Activated CD8-positive, alpha-beta T cell treated with anti-CD3 and anti-CD28 coated beads, Interleukin-2, amount 10 ng/mL, durations not matched to agents 7 days and 5 days (primary cell): ENCODE results near the gene B4GALT5. TPM values are rescaled to one million over a fixed set of nuclear protein-coding genes. Genes with fewer than 3 reads are reported as not detected.

Experiments
- ATAC-seq: fragments of 150-1000 bp; cut with Tn5 transposase; one replicate; pipeline ENCODE4 v1.10.0; 2021; ENCODE audit warnings: moderate library complexity
- CTCF ChIA-PET: fragments of 350-600 bp; sonication (Branson Sonifier 250); formaldehyde crosslinking; loops from one replicate; lab custom pipeline; 2021; ENCODE audit warnings: antibody characterized with exemption; lab: Charles Lee
- POLR2A ChIA-PET: fragments of 350-600 bp; sonication (Branson Sonifier 250); formaldehyde crosslinking; loops from one replicate; lab custom pipeline; 2021; ENCODE audit warnings: antibody characterized with exemption; lab: Charles Lee
- DNase-seq: peaks from one replicate; pipeline ENCODE4 v3.0.0-alpha.2; 2020
- H3K27ac Mint-ChIP-seq: one replicate; pipeline ENCODE4 v1.8.0; 2021; ENCODE audit warnings: mild to moderate bottlenecking, mixed read lengths
- H3K27me3 Mint-ChIP-seq: one replicate; pipeline ENCODE4 v1.8.0; 2021; ENCODE audit warnings: low read depth, mixed read lengths
- H3K36me3 Mint-ChIP-seq: one replicate; pipeline ENCODE4 v1.8.0; 2021; ENCODE audit warnings: low read depth, mixed read lengths
- H3K4me1 Mint-ChIP-seq: one replicate; pipeline ENCODE4 v1.8.0; 2021; ENCODE audit warnings: low read depth, mixed read lengths
- H3K4me3 Mint-ChIP-seq: one replicate; pipeline ENCODE4 v1.8.0; 2021; ENCODE audit warnings: mild to moderate bottlenecking, mixed read lengths
- H3K9me3 Mint-ChIP-seq: one replicate; pipeline ENCODE4 v1.8.0; 2022; ENCODE audit warnings: mixed read lengths; ENCODE audit not compliant: insufficient read depth
- total RNA-seq, 2 experiments: library from RNA; stranded (reverse); gene quantifications; one replicate each; pipeline ENCODE4 v1.2.3, GENCODE V29; 2021

B4GALT5 gene
- total RNA-seq, 2 experiments from 2014 or later: 13.3 to 13.4 TPM

DNA sequence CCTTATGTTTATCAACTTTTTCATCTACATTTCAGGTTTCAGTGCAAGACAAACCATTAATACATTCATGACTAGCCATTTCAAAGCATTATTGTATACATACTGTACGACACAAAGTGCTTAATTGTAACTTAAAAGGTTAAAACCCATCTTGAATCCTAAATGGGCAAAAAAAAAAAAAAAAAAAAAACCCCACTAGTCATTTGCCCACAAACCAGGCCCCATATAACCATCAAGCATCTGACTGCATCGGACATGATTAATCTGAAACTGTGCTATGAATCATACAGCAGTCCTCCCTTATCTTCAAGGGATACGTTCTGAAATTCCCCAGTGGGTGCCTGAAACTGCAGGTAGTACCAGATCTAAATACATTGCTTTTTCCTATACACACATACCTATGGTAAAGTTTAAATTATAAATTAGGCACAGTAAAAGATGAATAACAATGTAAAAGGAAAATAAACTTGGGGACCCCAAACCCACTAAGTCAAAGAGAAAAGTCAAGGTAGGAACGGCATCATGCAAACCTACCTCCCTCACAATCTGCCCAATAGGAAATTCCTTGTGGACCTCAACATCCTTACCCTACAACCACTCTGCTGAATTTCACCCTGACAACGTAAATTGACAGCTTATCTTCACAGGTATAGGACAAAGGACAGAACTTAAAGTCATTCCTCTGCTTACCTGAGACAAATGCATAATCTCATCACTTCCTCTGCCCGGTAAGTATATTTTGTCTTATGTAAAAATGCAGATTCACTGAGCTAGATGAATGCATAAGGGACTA lies 14.3 kb downstream of the B4GALT5 start:
- Mint-ChIP-seq H3K4me1 (peaks cover 46% of the 10 kb centered on the region), H3K9me3 (no peaks in the 10 kb centered on the region), H3K36me3 (peaks cover 4% of the 10 kb centered on the region), H3K27me3 (no peaks in the 10 kb centered on the region), H3K4me3 (no peak overlapping the region), H3K27ac (no peak overlapping the region)
- POLR2A ChIA-PET: no interaction called here
- CTCF ChIA-PET: interaction anchor here (0.6 to 1.4 kb wide), 2 partner anchors 79 to 147 kb away, joined by 3 to 4 read pairs; no protein-coding TSS in a partner anchor
- DNase-seq: no peak
- peak; percentile 71 for ATAC-seq

DNA sequence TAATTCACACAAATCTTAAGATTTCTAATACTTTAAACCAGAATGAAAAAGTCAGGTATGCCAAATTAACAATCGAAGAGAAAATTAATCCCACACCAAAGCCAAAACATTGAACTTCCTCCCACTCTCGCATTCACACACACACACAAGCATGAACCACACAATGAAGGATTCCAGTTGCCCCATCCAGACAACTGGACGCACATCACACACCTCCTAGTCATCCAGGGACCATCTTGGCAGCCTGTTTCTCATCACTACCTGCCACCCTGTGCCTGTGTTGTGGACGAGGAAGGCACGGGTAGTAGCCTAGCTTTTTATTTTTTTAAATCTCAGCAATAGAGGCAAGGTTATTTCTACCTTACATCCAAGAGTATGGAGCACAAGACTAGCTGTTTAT lies 15.2 kb downstream of the B4GALT5 start:
- peaks cover 46% of the 10 kb centered on the region for H3K4me1 Mint-ChIP-seq
- POLR2A ChIA-PET: no interaction called here
- CTCF ChIA-PET: interaction anchor here (0.6 to 1.4 kb wide), 3 partner anchors 12 to 148 kb away, joined by 3 to 4 read pairs (median 3); no protein-coding TSS in a partner anchor
- H3K36me3 Mint-ChIP-seq: peaks cover 4% of the 10 kb centered on the region
- H3K4me3 Mint-ChIP-seq: no peak overlapping the region
- ATAC-seq (no peak), DNase-seq (no peak)
- no peaks in the 10 kb centered on the region for H3K27me3 Mint-ChIP-seq
- no peaks in the 10 kb centered on the region for H3K9me3 Mint-ChIP-seq
- H3K27ac Mint-ChIP-seq: no peak overlapping the region

DNA sequence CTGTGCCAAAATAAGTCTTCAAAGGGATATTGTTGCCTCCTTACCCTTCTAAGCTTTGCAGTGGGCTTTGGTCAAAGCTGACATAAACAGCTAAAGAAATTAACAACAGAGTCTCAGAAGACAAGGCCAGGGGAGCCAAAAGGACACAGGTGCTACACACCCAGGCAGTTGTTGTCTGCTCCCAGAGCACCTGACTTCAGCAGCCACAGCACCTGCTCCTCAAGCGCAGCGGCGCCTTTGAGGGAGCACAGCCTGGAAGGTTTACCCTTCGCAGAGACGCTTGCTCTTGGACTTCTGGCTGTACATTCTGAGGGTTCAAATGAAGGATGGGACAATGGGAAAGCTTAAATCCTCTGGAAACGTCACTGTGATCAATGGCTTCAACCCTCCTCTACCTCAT lies 16.6 kb downstream of the B4GALT5 start:
- no peak for DNase-seq
- POLR2A ChIA-PET: no interaction called here
- Mint-ChIP-seq H3K27ac (no peak overlapping the region), H3K4me1 (peaks cover 44% of the 10 kb centered on the region), H3K4me3 (no peak overlapping the region), H3K9me3 (no peaks in the 10 kb centered on the region), H3K27me3 (no peaks in the 10 kb centered on the region), H3K36me3 (peaks cover 3% of the 10 kb centered on the region)
- ATAC-seq: no peak
- CTCF ChIA-PET: interaction anchor here (0.7 to 1.5 kb wide), 3 partner anchors 22 to 190 kb away, joined by 3 read pairs; no protein-coding TSS in a partner anchor

DNA sequence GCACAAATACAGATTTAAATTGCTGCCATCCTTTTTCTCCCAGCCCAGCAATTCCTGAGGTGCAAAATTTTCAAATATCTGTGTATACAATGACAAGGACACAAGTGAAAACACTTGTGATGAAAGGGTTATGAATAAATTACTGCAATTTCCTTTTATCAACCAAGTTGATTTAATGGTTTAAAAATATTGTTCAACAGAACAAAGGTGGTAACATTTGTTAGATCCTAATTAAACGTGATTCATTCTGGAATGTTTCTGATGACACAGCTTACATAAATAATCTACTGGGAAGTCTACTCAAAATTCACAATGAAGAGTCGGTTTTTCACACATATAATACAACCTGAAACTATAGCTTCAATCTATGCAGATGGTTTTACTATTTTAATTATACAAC lies 17.1 kb downstream of the B4GALT5 start:
- H3K9me3 Mint-ChIP-seq: no peaks in the 10 kb centered on the region
- H3K27ac Mint-ChIP-seq: no peak overlapping the region
- no peak for ATAC-seq
- peaks cover 2% of the 10 kb centered on the region for H3K36me3 Mint-ChIP-seq
- ChIA-PET CTCF (interaction anchor here (0.7 to 1.5 kb wide), 3 partner anchors 22 to 191 kb away, joined by 3 read pairs; no protein-coding TSS in a partner anchor), POLR2A (no interaction called here)
- no peaks in the 10 kb centered on the region for H3K27me3 Mint-ChIP-seq
- DNase-seq: no peak
- H3K4me3 Mint-ChIP-seq: no peak overlapping the region
- peaks cover 39% of the 10 kb centered on the region for H3K4me1 Mint-ChIP-seq

DNA sequence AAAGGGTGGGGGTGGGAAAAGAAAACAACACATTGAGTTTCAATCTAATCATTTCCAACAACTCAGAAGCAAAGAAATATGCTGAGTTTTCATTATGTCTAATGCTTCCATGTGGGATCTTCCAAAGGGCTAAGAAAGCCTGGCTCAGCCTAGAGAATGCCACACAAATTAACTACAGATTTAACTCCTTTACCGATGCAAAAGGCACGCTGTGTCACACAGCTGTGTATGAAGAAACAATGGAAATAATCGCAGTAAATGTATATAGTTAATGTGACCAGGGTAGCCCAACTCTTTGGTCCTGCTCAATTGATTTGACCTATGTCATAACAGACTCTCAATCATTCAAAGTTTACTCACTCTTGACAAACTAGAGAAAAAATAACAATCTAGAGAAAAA lies 17.8 kb downstream of the B4GALT5 start:
- Mint-ChIP-seq H3K4me1 (peaks cover 32% of the 10 kb centered on the region), H3K36me3 (peaks cover 2% of the 10 kb centered on the region), H3K27me3 (no peaks in the 10 kb centered on the region), H3K27ac (no peak overlapping the region), H3K4me3 (no peak overlapping the region), H3K9me3 (no peaks in the 10 kb centered on the region)
- CTCF ChIA-PET: interaction anchor here (1.0 to 1.5 kb wide), 3 partner anchors 21 to 192 kb away, joined by 3 read pairs; no protein-coding TSS in a partner anchor
- no peak for DNase-seq
- no peak for ATAC-seq
- POLR2A ChIA-PET: no interaction called here

DNA sequence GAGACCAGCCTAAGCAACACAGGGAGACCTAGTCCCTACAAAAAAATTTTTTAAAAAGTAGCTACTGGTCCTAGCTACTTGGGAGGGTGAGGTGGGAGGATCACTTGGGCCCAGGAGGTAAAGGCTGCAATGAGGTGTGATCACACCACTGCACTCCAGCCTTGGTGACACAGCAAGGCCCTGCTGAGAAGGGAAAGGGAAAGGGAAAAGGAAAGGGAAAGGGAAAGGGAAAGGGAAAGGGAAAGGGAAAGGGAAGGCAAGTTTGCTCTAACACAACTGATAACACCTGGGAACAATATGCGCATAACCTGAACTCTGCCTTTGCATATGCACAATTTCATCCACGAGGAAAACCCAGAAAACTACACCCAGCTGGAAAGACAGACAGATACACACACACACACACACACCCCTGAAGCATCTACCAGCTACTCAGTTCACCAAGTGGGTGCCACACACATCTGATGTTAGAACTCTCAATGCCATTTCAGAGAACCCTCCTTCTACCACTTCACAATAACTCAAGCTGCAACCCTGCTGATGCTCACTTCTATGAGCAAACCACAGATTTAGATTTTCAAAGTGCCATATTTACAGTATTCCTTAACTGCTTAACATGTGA lies 19.1 kb downstream of the B4GALT5 start:
- Mint-ChIP-seq H3K4me1 (peaks cover 23% of the 10 kb centered on the region), H3K4me3 (no peak overlapping the region), H3K27ac (no peak overlapping the region), H3K9me3 (no peaks in the 10 kb centered on the region), H3K36me3 (peaks cover 2% of the 10 kb centered on the region), H3K27me3 (no peaks in the 10 kb centered on the region)
- CTCF ChIA-PET: interaction anchor here (0.7 to 1.3 kb wide), 4 partner anchors 15 to 136 kb away, joined by 3 read pairs; no protein-coding TSS in a partner anchor
- POLR2A ChIA-PET: interaction anchor here (1.1 kb wide), 1 partner anchor 16 kb away, joined by 3 read pairs; no protein-coding TSS in a partner anchor
- ATAC-seq: no peak
- DNase-seq: no peak

DNA sequence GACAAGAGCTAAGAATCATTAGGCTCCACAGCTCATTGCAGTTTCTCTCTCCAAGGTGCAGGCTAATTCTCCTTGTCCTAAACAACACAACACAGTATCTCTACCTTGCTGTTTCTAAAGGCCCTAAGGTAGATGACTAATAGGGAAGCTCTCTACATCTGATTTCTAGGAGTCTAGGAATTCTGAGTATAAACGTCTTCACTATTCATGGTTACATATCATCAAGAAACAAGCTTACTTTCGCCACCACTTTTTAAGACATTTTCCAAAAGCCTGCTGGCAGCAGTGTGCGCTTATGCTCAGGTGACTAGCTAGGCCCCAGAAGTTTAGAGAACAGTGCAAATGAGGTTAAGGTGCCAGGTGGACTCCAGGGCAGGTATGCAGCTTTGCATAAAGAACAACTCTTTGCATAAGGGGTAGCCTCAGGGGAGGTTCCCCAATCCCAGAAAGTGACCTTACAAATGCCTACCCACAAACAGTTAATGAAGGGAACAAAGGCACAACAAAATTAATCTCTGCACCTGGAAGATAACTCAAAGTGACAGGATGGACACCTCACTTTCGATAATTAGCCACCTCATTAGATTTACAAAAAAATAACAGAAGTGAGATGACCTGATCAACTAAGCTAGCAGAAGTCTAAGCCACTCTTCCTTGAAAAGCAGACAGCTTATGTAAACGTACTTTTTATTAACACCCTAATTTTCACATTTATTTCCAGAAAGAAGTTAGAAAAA lies 20.1 kb downstream of the B4GALT5 start:
- H3K9me3 Mint-ChIP-seq: no peaks in the 10 kb centered on the region
- POLR2A ChIA-PET: interaction anchor here (0.5 to 0.9 kb wide), 2 partner anchors 12 to 318 kb away, joined by 3 read pairs; no protein-coding TSS in a partner anchor
- ATAC-seq: no peak

DNA sequence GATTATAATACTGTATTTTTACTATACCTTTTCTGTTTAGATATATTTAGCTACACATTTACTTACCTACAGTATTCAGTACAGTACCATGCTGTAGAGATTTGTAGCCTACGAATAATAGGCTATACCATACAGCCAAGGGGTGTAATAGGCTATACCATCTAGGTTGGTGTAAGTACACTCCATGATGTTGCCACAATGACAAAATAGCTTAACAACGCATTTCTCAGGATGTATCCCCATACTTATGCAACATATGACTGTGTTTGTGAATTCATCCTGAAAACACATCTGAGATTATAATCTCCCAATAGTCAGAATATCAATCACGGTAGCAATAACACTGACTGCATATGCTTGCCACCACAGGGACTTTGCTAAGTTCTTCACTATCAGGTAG lies 20.7 kb downstream of the B4GALT5 start:
- peaks cover 16% of the 10 kb centered on the region for H3K4me1 Mint-ChIP-seq
- no peak overlapping the region for H3K27ac Mint-ChIP-seq
- no peaks in the 10 kb centered on the region for H3K36me3 Mint-ChIP-seq
- H3K27me3 Mint-ChIP-seq: no peaks in the 10 kb centered on the region
- no peaks in the 10 kb centered on the region for H3K9me3 Mint-ChIP-seq
- POLR2A ChIA-PET: interaction anchor here (0.9 kb wide), 1 partner anchor 11 kb away, joined by 3 read pairs; no protein-coding TSS in a partner anchor
- ATAC-seq (no peak), DNase-seq (no peak)
- CTCF ChIA-PET: interaction anchor here (1.2 to 1.8 kb wide), 3 partner anchors 81 to 155 kb away, joined by 3 to 4 read pairs (median 4); no protein-coding TSS in a partner anchor
- H3K4me3 Mint-ChIP-seq: no peak overlapping the region

More for the DNA sequence above, 20.1 kb downstream of the B4GALT5 start:
- Mint-ChIP-seq H3K4me3 (no peak overlapping the region), H3K27ac (no peak overlapping the region), H3K36me3 (peaks cover 2% of the 10 kb centered on the region), H3K4me1 (peaks cover 13% of the 10 kb centered on the region), H3K27me3 (no peaks in the 10 kb centered on the region)
- DNase-seq: no peak
- CTCF ChIA-PET: interaction anchor here (0.7 to 1.8 kb wide), 5 partner anchors 14 to 156 kb away, joined by 3 to 4 read pairs (median 3); no protein-coding TSS in a partner anchor

DNA sequence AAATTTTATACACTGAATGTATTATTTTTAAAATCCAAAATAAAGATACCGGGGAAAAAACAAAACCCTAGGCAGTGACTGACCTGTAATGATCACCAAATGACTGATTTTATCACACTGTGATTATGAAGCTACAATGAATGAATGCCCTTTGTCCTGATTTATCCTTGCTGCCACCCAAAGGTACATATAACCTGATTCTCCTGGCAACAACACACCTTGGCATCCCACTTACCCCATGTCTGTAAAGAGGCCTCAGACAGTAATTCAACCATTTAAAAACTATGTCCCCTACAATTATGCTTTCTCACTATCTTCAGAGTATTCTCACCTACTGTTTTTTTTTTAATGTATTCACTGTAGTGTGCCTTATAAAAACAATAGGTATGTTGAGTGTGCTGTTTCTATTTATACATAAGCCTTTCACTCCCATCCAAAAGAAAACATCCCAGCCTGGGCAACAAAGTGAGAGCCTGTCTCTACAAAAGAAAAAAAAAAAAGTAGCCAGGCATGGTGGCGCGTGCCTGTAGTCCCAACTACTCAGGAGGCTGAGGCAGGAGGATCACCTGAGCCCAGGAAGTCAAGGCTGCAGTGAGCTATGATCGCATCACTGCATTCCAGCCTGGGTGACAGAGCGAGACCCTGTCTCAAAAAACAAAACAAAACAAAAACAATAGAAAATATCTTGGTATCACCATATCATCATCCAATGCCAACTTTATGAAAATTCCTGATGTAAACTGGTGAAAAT lies 21.7 kb downstream of the B4GALT5 start:
- ATAC-seq: no peak
- no peaks in the 10 kb centered on the region for H3K36me3 Mint-ChIP-seq
- H3K4me3 Mint-ChIP-seq: no peak overlapping the region
- no peak for DNase-seq
- ChIA-PET POLR2A (no interaction called here), CTCF (interaction anchor here (1.8 kb wide), 1 partner anchor 81 kb away, joined by 4 read pairs; no protein-coding TSS in a partner anchor)
- H3K27me3 Mint-ChIP-seq: no peaks in the 10 kb centered on the region
- no peak overlapping the region for H3K27ac Mint-ChIP-seq
- H3K9me3 Mint-ChIP-seq: no peaks in the 10 kb centered on the region
- H3K4me1 Mint-ChIP-seq: peaks cover 21% of the 10 kb centered on the region

DNA sequence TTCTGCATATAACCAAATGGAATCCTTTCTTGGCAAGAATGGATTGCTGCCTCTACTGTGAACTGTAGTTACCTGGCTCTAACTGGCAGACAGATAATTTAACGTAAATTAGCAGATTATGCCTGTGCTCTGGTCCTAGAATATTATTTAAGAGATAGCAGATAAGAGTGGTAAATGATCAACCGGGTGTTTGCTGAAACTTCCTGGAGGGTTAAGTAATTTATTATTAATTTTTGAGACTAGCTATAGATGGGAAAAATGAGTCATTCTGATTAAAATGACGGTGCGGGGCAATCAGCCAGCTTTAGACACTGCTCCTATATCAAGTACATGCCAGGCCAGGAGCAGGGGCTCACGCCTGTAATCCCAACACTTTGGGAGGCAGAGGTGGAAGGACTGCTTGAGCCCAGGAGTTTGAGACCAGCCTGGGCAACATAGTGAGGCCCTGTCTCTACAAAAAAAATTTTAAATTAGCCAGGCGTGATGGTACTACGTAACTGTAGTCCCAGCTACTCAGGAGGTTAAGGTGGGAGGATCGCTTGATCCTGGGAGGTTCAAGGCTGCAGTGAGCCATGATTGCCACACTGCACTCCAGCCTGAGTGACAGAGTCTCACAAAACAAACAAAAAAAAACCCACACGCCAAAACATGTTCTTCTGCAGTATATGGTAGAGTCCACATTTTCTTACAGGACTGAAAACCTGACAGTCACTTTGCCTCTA lies 22.6 kb downstream of the B4GALT5 start:
- POLR2A ChIA-PET: no interaction called here
- Mint-ChIP-seq H3K36me3 (no peaks in the 10 kb centered on the region), H3K9me3 (no peaks in the 10 kb centered on the region), H3K27me3 (no peaks in the 10 kb centered on the region), H3K4me3 (no peak overlapping the region), H3K27ac (no peak overlapping the region), H3K4me1 (peaks cover 23% of the 10 kb centered on the region)
- no peak for DNase-seq
- no peak for ATAC-seq
- CTCF ChIA-PET: no interaction called here
